HepG2 (cell line): ENCODE measurements around the gene ADPRM. TPM values are rescaled to one million over a fixed set of nuclear protein-coding genes. Genes with fewer than 3 reads are reported as not detected.

ENCODE experiments used
- ATF7-NPFF ChIP-seq: sonication (generic); formaldehyde crosslinking; IDR thresholded peaks from 2 replicates; pipeline ENCODE4 v1.8.1; 2023; ENCODE audit warnings: mild to moderate bottlenecking, low read depth, missing genetic modification reagents, moderate library complexity
- EHMT2 ChIP-seq: fragments of 200-600 bp; sonication (generic); IDR thresholded peaks from 2 replicates; pipeline ENCODE4 v1.7.0; 2017; ENCODE audit warnings: antibody characterized with exemption, low read depth, low read length, borderline replicate concordance
- JUND ChIP-seq: sonication (generic); formaldehyde crosslinking; IDR thresholded peaks from 2 replicates; pipeline ENCODE4 v1.8.0; 2022; ENCODE audit warnings: mild to moderate bottlenecking, missing genetic modification reagents
- KLF6 ChIP-seq: IDR thresholded peaks from 2 replicates; pipeline ENCODE4 v1.8.0; 2016; ENCODE audit warnings: missing biosample characterization, missing genetic modification reagents
- POGZ ChIP-seq: sonication (generic); formaldehyde crosslinking; IDR thresholded peaks from 2 replicates; pipeline ENCODE4 v1.4.0; 2020; ENCODE audit warnings: mild to moderate bottlenecking, missing genetic modification reagents
- RORA ChIP-seq: sonication (generic); formaldehyde crosslinking; IDR thresholded peaks from 2 replicates; pipeline ENCODE4 v1.5.0; 2020; ENCODE audit warnings: mild to moderate bottlenecking, missing genetic modification reagents, moderate library complexity
- SAFB2 ChIP-seq: sonication (generic); formaldehyde crosslinking; IDR thresholded peaks from 2 replicates; pipeline ENCODE4 v1.5.1; 2020; ENCODE audit warnings: missing genetic modification reagents, low read depth, mild to moderate bottlenecking, borderline replicate concordance
- TBX3 ChIP-seq: fragments of 450-650 bp; IDR thresholded peaks from 2 replicates; pipeline ENCODE4 v1.6.1; 2017; ENCODE audit warnings: antibody characterized with exemption, mild to moderate bottlenecking, inconsistent platforms, borderline replicate concordance
- TGIF2 ChIP-seq: IDR thresholded peaks from 2 replicates; pipeline ENCODE4 v1.6.1; 2016; ENCODE audit warnings: control low read depth, missing compliant biosample characterization
- TRIM24 ChIP-seq: sonication (generic); formaldehyde crosslinking; IDR thresholded peaks from 2 replicates; pipeline ENCODE4 v1.8.0; 2022; ENCODE audit warnings: mild to moderate bottlenecking, missing genetic modification reagents
- YEATS2 ChIP-seq: sonication (generic); formaldehyde crosslinking; IDR thresholded peaks from 2 replicates; pipeline ENCODE4 v1.4.0; 2020; ENCODE audit warnings: missing genetic modification reagents, borderline replicate concordance
- ZBTB34 ChIP-seq: sonication (generic); formaldehyde crosslinking; IDR thresholded peaks from 2 replicates; pipeline ENCODE4 v1.8.0; 2022; ENCODE audit warnings: mild to moderate bottlenecking, missing genetic modification reagents
- ZFP41 ChIP-seq: sonication (generic); formaldehyde crosslinking; IDR thresholded peaks from 2 replicates; pipeline ENCODE4 v1.4.0; 2020; ENCODE audit warnings: mild to moderate bottlenecking, missing genetic modification reagents, borderline replicate concordance
- ZKSCAN1 ChIP-seq: fragments of 150-350 bp; IDR thresholded peaks from 2 replicates; pipeline ENCODE4 v1.6.1; 2014; ENCODE audit warnings: low read length
- ZSCAN21 ChIP-seq: sonication (generic); formaldehyde crosslinking; IDR thresholded peaks from 2 replicates; pipeline ENCODE4 v1.8.0; 2022; ENCODE audit warnings: mild to moderate bottlenecking, missing genetic modification reagents, moderate library complexity, borderline replicate concordance
- polyA plus RNA-seq, 8 experiments: library from polyadenylated mRNA; depleted of rRNA in 3 of 8; stranded (reverse) in 7 of 8; unstranded in 1 of 8; fragments of >200 nt; fragmentation: Illumina TruSeq in 4 of 8; extraction: Trizol in 4 of 8; gene quantifications; 2 replicates each; pipeline versions ENCODE4 v1.2.1 to v1.2.3, GENCODE V29; 2011 to 2016; ENCODE audit warnings: low read depth in 4 of 8, missing spikeins in 1 of 8, mixed read lengths in 1 of 8; ENCODE audit not compliant: insufficient read depth in 1 of 8
- total RNA-seq, 5 experiments: library from RNA; depleted of rRNA; stranded (reverse); fragments of >200 nt; fragmentation: Illumina TruSeq; extraction: Trizol; gene quantifications; 2 replicates each; pipeline ENCODE4 v1.2.3, GENCODE V29; 2016; ENCODE audit warnings: low read depth in 1 of 5
- TF ChIP-seq, protein P1 (sequence below): sonication (generic); formaldehyde crosslinking; IDR thresholded peaks from 2 replicates; pipeline ENCODE4 v1.8.1; 2023; ENCODE audit warnings: mild to moderate bottlenecking, inconsistent platforms, moderate library complexity, missing genetic modification reagents, borderline replicate concordance
- TF ChIP-seq, protein P2 (sequence below): sonication (generic); formaldehyde crosslinking; IDR thresholded peaks from 2 replicates; pipeline ENCODE4 v1.4.0; 2020; ENCODE audit warnings: missing genetic modification reagents
- TF ChIP-seq, protein P3 (sequence below): sonication (generic); formaldehyde crosslinking; IDR thresholded peaks from 2 replicates; pipeline ENCODE4 v1.8.0; 2022; ENCODE audit warnings: missing genetic modification reagents, mild to moderate bottlenecking, inconsistent platforms, borderline replicate concordance
- TF ChIP-seq, protein P4 (sequence below): sonication (generic); formaldehyde crosslinking; conservative IDR thresholded peaks from 2 replicates; pipeline ENCODE4 v1.4.0; 2020; ENCODE audit warnings: mild to moderate bottlenecking, missing genetic modification reagents, moderate library complexity

Gene ADPRM
- total and polyA plus RNA-seq, 2 of the 13 experiments (the other 11 are each of a cell fraction or from before 2014, with no cell fraction given), result 5.6 to 10.8 TPM

DNA sequence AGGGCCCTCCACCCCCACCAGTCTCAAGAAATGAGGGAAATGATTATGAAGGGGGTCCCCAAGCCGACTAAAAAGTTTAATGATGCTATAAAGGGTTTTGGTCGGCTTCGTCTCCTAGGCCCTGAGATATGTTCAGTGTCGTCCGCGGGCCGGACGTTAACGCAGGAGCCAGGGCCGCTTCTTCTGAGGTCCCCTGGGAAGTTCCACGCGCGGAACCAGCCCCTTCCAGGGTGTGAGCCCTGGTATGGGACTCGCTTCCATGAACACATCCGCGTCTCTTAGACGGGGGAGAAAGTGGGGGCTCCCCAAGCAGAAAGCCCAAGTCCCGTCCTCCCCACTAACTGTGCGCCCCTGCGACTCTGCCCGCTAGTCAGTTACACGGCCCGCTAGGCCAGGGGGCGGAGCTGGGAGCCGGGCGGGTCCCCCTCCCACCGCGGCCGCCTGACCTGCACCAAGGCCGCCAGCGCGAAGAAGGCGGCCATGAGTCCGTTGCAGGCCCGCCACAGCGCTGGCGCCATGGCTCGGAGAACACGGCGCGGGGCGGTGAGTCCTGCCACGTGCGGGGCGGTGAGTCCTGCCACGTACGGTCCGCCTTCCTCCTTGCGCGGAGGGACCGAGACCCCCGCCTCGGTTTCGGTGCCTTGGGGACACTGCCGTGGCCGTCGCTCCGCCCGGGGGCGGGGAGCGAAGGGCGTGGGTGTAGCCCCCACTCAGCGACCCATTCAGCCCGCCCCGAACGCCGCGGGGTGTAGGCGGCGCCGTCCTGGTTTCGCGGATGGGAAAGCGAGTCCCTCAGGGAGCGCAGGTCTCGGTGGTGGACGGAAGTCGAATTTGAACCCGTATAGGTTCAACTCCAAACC, 32.2 kb downstream of the ADPRM start, which contains the start of gene TMEM220 (continued):
- TF ChIP-seq, protein P1, sequence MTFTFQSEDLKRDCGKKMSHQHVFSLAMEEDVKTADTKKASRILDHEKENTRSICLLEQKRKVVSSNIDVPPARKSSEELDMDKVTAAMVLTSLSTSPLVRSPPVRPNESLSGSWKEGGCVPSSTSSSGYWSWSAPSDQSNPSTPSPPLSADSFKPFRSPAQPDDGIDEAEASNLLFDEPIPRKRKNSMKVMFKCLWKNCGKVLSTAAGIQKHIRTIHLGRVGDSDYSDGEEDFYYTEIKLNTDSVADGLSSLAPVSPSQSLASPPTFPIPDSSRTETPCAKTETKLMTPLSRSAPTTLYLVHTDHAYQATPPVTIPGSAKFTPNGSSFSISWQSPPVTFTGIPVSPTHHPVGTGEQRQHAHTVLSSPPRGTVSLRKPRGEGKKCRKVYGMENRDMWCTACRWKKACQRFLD (CRISPR knock-in tag), result no peak
- no peak for TF ChIP-seq ZKSCAN1
- TF ChIP-seq EHMT2, result no peak
- TF ChIP-seq, protein P2, sequence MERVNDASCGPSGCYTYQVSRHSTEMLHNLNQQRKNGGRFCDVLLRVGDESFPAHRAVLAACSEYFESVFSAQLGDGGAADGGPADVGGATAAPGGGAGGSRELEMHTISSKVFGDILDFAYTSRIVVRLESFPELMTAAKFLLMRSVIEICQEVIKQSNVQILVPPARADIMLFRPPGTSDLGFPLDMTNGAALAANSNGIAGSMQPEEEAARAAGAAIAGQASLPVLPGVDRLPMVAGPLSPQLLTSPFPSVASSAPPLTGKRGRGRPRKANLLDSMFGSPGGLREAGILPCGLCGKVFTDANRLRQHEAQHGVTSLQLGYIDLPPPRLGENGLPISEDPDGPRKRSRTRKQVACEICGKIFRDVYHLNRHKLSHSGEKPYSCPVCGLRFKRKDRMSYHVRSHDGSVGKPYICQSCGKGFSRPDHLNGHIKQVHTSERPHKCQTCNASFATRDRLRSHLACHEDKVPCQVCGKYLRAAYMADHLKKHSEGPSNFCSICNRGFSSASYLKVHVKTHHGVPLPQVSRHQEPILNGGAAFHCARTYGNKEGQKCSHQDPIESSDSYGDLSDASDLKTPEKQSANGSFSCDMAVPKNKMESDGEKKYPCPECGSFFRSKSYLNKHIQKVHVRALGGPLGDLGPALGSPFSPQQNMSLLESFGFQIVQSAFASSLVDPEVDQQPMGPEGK (CRISPR knock-in tag), result peak; percentile 83
- TF ChIP-seq SAFB2 (CRISPR knock-in tag), result peak; percentile 41; the same call in 1 of the 2 replicates
- peak; percentile 51; the same call in 1 of the 2 replicates for TF ChIP-seq JUND (CRISPR knock-in tag)
- TF ChIP-seq, protein P3, sequence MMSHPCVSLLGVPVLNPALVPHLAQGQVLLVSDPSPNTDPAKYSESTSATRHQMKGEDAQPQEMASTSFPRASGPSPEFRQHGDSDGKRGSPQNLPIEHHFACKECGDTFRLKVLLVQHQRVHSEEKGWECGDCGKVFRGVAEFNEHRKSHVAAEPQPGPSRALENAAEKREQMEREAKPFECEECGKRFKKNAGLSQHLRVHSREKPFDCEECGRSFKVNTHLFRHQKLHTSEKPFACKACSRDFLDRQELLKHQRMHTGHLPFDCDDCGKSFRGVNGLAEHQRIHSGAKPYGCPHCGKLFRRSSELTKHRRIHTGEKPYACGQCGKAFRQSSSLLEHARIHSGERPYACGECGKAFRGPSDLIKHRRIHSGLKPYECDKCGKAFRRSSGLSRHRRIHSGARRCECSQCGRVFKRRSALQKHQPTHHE (CRISPR knock-in tag), result no peak
- no peak for TF ChIP-seq RORA (CRISPR knock-in tag)
- no peak for TF ChIP-seq TRIM24 (CRISPR knock-in tag)
- no peak for TF ChIP-seq TBX3
- TF ChIP-seq TGIF2 (CRISPR knock-in tag), result no peak
- no peak for TF ChIP-seq ZBTB34
- TF ChIP-seq KLF6 (CRISPR knock-in tag), result peak; percentile 73; the same call in 1 of the 2 replicates
- peak; percentile 94 for TF ChIP-seq ZSCAN21 (CRISPR knock-in tag)
- no peak for TF ChIP-seq ZFP41 (CRISPR knock-in tag)
- TF ChIP-seq, protein P4, sequence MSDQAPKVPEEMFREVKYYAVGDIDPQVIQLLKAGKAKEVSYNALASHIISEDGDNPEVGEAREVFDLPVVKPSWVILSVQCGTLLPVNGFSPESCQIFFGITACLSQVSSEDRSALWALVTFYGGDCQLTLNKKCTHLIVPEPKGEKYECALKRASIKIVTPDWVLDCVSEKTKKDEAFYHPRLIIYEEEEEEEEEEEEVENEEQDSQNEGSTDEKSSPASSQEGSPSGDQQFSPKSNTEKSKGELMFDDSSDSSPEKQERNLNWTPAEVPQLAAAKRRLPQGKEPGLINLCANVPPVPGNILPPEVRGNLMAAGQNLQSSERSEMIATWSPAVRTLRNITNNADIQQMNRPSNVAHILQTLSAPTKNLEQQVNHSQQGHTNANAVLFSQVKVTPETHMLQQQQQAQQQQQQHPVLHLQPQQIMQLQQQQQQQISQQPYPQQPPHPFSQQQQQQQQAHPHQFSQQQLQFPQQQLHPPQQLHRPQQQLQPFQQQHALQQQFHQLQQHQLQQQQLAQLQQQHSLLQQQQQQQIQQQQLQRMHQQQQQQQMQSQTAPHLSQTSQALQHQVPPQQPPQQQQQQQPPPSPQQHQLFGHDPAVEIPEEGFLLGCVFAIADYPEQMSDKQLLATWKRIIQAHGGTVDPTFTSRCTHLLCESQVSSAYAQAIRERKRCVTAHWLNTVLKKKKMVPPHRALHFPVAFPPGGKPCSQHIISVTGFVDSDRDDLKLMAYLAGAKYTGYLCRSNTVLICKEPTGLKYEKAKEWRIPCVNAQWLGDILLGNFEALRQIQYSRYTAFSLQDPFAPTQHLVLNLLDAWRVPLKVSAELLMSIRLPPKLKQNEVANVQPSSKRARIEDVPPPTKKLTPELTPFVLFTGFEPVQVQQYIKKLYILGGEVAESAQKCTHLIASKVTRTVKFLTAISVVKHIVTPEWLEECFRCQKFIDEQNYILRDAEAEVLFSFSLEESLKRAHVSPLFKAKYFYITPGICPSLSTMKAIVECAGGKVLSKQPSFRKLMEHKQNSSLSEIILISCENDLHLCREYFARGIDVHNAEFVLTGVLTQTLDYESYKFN (CRISPR knock-in tag), result peak; percentile 25
- peak; percentile 61; the same call in 1 of the 2 replicates for TF ChIP-seq POGZ (CRISPR knock-in tag)
- TF ChIP-seq YEATS2 (CRISPR knock-in tag), result no peak
- TF ChIP-seq ATF7-NPFF (CRISPR knock-in tag), result peak; percentile 72; the same call in 1 of the 2 replicates
